Activated naive CD4-positive, alpha-beta T cell treated with anti-CD3 and anti-CD28 coated beads for 36 hours (primary cell): ENCODE measurements around the gene KCNIP2. TPM values are rescaled to one million over a fixed set of nuclear protein-coding genes. Genes with fewer than 3 reads are reported as not detected.
A peak's percentile ranks its signal among the peaks of the same experiment; 100 is the strongest.

Source experiments
- CTCF ChIA-PET: fragments of 350-600 bp; sonication (Branson Sonifier 250); formaldehyde crosslinking; loops from one replicate; lab custom pipeline; 2021; ENCODE audit warnings: antibody characterized with exemption; lab: Charles Lee
- DNase-seq: peaks from one replicate; pipeline ENCODE4 v3.0.0-alpha.2; 2020
- H3K27ac Mint-ChIP-seq: one replicate; pipeline ENCODE4 v1.8.0; 2021; ENCODE audit warnings: mild to moderate bottlenecking, mixed read lengths
- H3K27me3 Mint-ChIP-seq: one replicate; pipeline ENCODE4 v1.8.0; 2021; ENCODE audit warnings: low read depth, mixed read lengths
- H3K36me3 Mint-ChIP-seq: one replicate; pipeline ENCODE4 v1.8.0; 2021; ENCODE audit warnings: low read depth, mixed read lengths
- H3K4me1 Mint-ChIP-seq: one replicate; pipeline ENCODE4 v1.8.0; 2021; ENCODE audit warnings: low read depth, mixed read lengths
- H3K4me3 Mint-ChIP-seq: one replicate; pipeline ENCODE4 v1.8.0; 2021; ENCODE audit warnings: mild to moderate bottlenecking, moderate library complexity, mixed read lengths
- H3K9me3 Mint-ChIP-seq: one replicate; pipeline ENCODE4 v1.8.0; 2021; ENCODE audit warnings: mixed read lengths
- intact Hi-C: fragments of 100-400 bp; cut with micrococcal nuclease; formaldehyde crosslinking; loops from one replicate; pipeline ENCODE4 v1.15.1; 2023
- total RNA-seq, 2 experiments: library from RNA; stranded (reverse); gene quantifications; one replicate each; pipeline ENCODE4 v1.2.3, GENCODE V29; 2021

Gene KCNIP2
- total RNA-seq, result under 1 TPM; 0.69 to 0.79 TPM

DNA sequence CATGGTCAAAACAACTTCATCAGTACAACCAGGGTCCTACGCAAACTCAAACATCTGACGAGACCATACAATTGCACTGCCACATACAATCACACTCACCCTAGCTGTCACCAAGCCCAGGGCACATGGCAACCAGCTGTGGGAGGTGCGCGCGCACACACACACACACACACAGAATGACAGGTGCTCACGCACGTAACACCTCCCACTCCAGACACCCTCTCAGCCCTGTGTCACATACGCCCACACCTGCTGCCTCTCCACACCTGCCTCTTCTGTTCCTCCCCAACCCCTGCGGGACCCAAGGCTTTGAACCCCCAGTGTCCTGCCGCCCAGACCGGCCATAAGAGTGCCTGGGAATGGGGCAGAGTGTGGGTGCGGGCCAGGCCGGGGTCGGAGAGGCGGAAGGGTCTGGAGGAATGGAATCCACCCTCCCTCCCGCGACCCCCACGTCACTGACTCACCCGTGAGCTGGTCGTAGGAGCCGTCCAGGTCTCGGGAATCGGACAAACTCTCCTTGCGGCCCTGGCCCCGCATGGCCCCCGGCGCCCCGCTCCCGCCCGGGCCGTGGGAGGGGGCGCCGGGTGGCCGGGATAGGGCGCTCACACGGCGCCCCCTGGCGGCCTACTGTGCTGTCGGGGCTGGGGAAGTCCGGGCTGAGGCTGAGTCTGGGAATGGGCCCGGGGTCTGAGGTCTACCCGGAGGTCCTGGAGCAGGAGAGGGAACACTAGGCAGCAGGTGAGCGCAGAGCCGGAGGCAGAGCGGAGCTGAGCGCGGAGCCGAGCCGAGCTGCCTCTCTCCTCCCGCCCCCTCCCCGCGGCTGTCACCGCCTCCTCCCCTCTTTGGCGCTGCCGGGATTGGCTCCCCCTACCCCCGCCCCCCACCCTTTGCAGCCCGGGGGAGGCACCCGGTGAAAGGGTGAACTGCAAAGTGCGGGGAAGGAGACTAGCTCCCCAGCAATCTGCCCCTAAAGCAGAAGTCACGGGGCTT lies at the start of gene KCNIP2:
KCNIP2 (minus strand) TSS at position 769 of the 990 bp plus-strand sequence; CDS start at position 537, 232 bp downstream.
- H3K27ac Mint-ChIP-seq, result no peak within 1 kb of the TSS
- H3K27me3 Mint-ChIP-seq, result peaks cover 14% of the 10 kb centered on the region
- CTCF ChIA-PET, result interaction anchor here (0.5 to 5.5 kb wide), 10 partner anchors 22 to 230 kb away, joined by 3 to 97 read pairs (median 3); no protein-coding TSS in a partner anchor
- intact Hi-C loops, result loop anchor here (5.0 kb wide), 1 partner anchor 289 kb away; the partner anchor contains the start of gene PPRC1
- DNase-seq, result peak; percentile 72
- peaks cover 39% of the 10 kb centered on the region for H3K4me1 Mint-ChIP-seq
- peak within 1 kb of the TSS; percentile 72 for H3K4me3 Mint-ChIP-seq
- peaks cover 3% of the 10 kb centered on the region for H3K36me3 Mint-ChIP-seq
- H3K9me3 Mint-ChIP-seq, result no peaks in the 10 kb centered on the region

DNA sequence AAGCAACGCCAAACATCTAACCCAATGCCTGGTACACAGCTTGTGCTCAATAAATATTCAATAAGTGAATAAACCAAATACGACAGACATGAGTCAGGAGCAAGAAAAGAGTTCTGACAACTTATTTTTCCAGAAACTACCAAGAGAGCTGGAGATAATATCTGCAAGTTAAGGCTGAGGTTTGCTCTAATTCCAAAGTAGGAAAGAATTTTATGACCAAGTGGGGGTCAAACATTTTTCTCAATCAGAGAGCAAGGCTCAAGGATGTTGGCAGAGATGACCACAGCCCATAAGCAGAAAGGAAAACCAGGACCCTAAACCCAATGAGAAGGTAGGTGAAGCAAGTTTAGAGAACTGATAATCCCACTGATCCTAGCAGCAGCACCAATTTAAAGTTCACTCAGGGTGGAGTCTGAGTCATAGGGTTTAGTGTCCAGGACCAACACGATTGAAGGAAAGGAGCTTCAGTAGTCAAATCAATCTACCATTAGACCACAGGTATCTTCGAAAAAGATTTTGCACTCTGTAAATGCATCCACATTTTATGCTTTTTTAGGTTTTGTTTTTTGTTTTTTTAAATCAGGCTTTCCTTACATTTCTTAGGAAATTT lies 49.3 kb upstream of the KCNIP2 start:
- H3K36me3 Mint-ChIP-seq, result no peaks in the 10 kb centered on the region
- no peaks in the 10 kb centered on the region for H3K27me3 Mint-ChIP-seq
- no peak for DNase-seq
- no peak overlapping the region for H3K4me3 Mint-ChIP-seq
- CTCF ChIA-PET, result interaction anchor here (0.7 to 1.9 kb wide), 4 partner anchors 22 to 180 kb away, joined by 3 to 8 read pairs (median 4); no protein-coding TSS in a partner anchor
- intact Hi-C loops, result no loop called here
- no peak overlapping the region for H3K27ac Mint-ChIP-seq
- peaks cover 18% of the 10 kb centered on the region for H3K4me1 Mint-ChIP-seq
- no peaks in the 10 kb centered on the region for H3K9me3 Mint-ChIP-seq

DNA sequence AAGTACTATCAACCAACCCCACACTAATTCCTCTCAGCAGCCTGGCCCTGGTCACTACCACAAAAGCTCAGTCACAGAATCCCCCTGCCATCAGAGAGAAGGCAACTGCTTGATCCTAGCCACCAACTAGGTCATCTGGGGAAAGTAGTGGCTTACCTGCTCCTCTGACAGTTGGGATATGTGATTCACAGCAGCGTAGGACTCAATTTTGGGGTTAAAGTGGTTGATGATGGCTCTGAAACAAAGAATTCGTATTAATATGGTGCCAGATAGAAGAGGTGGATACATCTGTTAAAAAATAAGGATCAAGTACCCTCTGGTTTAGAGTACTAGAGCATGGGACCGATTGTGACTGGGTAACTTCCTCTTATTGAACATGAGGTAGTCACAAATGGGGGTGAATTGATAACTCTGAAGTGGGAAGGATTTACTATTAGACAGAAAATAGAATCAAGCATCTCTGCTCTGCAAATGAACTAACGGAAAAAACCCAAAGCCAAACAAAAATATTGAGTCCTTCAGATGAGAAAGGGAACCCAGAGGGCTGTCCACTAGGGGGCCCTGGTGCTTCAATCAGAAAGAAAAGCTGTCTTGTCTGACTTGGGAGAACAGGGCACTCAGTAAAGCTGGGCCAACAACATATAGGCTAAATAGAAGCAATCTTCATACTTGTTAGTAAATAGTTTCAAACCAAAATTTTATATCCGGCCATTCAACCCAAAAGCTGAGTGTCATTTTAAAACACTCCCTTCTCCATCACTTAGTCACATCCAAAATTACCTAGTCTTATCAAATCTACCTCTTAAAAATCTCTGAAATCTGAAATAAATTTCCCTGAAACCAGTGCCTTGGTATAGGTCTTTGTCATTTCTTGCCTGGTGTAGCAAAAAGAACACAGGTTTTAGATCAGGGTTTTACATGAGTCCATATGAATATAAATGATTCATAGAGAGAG lies 45.9 kb upstream of the KCNIP2 start:
- Mint-ChIP-seq H3K4me1 (peaks cover 5% of the 10 kb centered on the region), H3K27me3 (no peaks in the 10 kb centered on the region), H3K36me3 (no peaks in the 10 kb centered on the region), H3K9me3 (no peaks in the 10 kb centered on the region), H3K27ac (no peak overlapping the region), H3K4me3 (no peak overlapping the region)
- CTCF ChIA-PET, result interaction anchor here (0.7 to 5.4 kb wide), 23 partner anchors 9 to 286 kb away, joined by 3 to 57 read pairs (median 4); partner anchors contain the start of gene KCNIP2
- intact Hi-C loops, result loop anchor here (1.0 kb wide), 3 partner anchors 49 to 184 kb away; no protein-coding TSS in a partner anchor
- DNase-seq, result peak; percentile 90

DNA sequence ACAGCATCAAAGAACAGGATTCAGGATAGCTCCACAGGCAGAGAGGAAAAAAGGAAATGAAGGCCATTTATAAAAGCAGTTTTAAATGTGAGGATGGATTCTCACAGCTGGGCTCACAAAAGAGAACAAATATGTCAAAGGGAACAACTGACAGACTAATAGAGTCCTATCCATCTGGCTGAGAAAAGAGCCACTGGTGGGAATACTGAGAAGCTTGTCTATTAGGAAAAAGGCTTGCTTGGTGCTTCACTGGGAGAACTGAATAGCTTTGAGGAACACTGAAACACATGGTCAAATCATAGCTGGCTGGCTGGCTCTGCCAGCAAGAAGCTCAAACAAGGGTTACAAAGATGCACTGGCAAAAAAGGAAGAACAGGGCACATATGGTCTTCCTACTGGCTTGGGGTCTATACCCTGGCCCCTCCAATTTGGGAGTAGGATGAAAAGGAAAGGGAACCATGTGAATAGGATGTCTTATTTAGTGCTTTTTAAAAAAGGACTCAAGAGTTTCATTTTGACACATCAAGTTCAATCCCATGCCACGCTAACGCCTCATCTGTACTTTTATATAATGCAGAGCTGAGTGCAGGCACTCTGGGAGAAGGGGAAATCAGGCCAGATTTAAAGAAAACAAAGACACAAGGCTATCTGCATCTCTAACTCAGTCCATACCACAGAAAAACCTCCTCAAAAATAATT lies 44.8 kb upstream of the KCNIP2 start:
- intact Hi-C loops, result no loop called here
- CTCF ChIA-PET, result interaction anchor here (0.7 to 5.4 kb wide), 18 partner anchors 9 to 285 kb away, joined by 3 to 57 read pairs (median 4); no protein-coding TSS in a partner anchor
- Mint-ChIP-seq H3K4me3 (no peak overlapping the region), H3K9me3 (no peaks in the 10 kb centered on the region), H3K36me3 (no peaks in the 10 kb centered on the region), H3K27ac (no peak overlapping the region), H3K4me1 (peaks cover 5% of the 10 kb centered on the region), H3K27me3 (no peaks in the 10 kb centered on the region)
- DNase-seq, result no peak

DNA sequence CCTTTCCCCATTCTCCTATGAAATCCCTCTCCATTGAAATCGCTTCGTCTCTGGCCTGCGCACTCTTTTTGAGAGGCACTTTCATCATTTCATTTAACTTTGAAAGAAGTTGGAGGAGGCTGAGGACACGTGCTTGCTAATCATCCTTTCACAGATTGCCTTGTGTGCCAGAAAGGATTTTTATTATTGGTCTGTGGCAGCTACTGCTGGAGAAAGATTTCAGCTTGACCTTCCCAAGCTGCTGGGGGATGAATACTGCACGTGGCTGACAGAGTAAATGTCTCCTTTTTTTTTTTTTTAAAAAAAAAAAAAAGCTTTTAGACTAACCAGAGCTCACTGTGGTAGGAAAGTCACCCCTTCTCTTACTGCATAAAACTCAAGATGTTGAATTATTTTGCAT lies 44.2 kb upstream of the KCNIP2 start:
- H3K4me3 Mint-ChIP-seq, result no peak overlapping the region
- H3K36me3 Mint-ChIP-seq, result no peaks in the 10 kb centered on the region
- H3K4me1 Mint-ChIP-seq, result peaks cover 5% of the 10 kb centered on the region
- H3K9me3 Mint-ChIP-seq, result no peaks in the 10 kb centered on the region
- H3K27me3 Mint-ChIP-seq, result no peaks in the 10 kb centered on the region
- H3K27ac Mint-ChIP-seq, result no peak overlapping the region
- CTCF ChIA-PET, result interaction anchor here (0.6 to 5.4 kb wide), 10 partner anchors 9 to 188 kb away, joined by 3 to 57 read pairs (median 4); no protein-coding TSS in a partner anchor
- intact Hi-C loops, result no loop called here
- DNase-seq, result no peak

DNA sequence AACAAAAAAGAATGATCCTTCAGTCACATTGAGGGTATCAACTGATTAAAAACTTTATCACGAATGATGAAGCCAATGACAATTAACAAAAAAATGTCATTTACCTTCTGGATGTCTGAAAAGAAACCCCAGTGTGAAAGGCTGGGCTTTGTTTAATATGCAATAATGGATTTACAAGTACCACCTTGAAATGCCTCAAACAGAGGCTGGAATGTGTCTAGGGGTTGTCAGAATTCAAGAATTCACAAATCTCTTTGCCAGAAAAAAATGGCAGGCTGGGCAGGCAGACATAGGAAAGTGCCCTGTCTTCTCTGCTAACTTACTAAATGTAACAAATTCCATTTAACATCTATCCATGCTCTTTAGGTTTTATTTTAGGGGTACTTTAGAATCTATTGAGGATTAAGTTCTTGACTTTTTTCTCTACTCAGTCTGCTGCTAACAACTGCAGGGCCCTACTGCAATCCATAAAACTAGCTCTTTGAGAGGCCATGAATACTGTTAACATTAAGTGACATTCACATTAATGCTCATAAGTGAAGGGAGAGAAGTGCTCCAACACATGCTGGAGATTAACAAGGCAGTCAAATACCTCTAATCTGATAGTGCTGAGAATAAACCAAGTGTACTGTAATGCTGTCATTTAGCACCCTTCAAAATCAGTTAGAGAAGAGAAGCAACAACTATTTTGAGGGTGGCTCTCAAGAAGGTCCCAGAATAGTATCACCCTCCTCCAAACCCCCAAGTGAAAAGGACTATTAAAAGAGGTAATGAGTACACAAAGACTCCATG lies 43.1 kb upstream of the KCNIP2 start:
- no peaks in the 10 kb centered on the region for H3K9me3 Mint-ChIP-seq
- no peak overlapping the region for H3K4me3 Mint-ChIP-seq
- H3K4me1 Mint-ChIP-seq, result peaks cover 5% of the 10 kb centered on the region
- H3K27ac Mint-ChIP-seq, result no peak overlapping the region
- DNase-seq, result no peak
- intact Hi-C loops, result no loop called here
- no peaks in the 10 kb centered on the region for H3K36me3 Mint-ChIP-seq
- CTCF ChIA-PET, result interaction anchor here (2.9 to 5.4 kb wide), 3 partner anchors 46 to 186 kb away, joined by 16 to 57 read pairs (median 25); no protein-coding TSS in a partner anchor
- H3K27me3 Mint-ChIP-seq, result no peaks in the 10 kb centered on the region

DNA sequence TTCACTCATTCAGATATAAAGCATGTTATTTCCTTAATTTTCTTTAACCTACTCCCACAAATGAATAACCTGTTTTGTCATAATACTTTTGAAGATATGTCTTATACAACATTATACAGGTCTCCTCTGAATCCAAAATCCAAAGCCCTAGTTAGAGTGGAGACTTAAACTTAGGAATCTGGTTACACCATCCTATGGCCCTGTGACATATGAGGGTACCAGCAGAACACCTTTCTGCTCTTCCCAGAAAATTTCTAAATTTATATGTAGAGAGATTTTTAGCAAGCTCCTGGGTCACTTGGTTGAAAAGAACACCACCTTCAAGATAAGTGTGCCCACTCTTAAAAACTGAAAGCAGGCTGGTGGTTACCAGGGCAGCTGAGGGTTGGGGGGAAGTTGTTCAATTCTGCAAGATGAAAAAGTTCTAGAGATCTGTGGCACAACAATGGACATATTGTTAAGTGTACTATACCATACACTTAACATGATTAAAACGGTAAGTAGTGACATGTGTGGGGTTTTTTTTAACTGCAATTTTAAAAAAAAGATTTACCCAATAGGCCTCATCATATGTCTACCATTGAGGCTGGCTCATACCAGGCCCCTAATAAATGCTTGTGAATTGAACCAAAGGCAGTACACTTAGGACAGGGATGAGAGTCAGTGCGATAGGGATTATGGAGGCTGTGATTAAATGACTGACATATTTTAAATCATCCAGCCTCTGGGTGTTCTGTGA lies 37.6 kb upstream of the KCNIP2 start:
- no peak for DNase-seq
- H3K27ac Mint-ChIP-seq, result no peak overlapping the region
- intact Hi-C loops, result no loop called here
- no peaks in the 10 kb centered on the region for H3K9me3 Mint-ChIP-seq
- peaks cover 4% of the 10 kb centered on the region for H3K4me1 Mint-ChIP-seq
- H3K4me3 Mint-ChIP-seq, result no peak overlapping the region
- H3K27me3 Mint-ChIP-seq, result no peaks in the 10 kb centered on the region
- H3K36me3 Mint-ChIP-seq, result no peaks in the 10 kb centered on the region
- CTCF ChIA-PET, result interaction anchor here (0.6 to 2.6 kb wide), 4 partner anchors 9 to 198 kb away, joined by 3 to 7 read pairs (median 4); no protein-coding TSS in a partner anchor

DNA sequence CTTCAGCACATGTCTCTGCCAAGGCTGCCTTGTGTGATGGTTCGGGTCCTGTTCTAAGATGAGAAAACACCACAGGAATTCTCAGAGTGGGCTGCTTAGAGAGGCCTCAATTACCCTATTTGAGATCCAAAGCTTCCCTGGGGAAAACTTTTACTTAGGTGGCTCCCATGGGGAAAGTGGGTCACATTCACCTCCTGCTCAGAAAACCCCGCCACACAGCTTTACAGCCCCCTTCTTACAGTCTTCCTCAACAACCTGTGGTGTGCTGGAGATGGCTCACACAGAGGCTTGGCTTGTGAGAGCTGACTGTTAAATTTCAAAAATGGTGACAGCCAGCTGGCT lies 36.6 kb upstream of the KCNIP2 start:
- Mint-ChIP-seq H3K9me3 (no peaks in the 10 kb centered on the region), H3K27me3 (no peaks in the 10 kb centered on the region), H3K27ac (no peak overlapping the region), H3K4me1 (peaks cover 6% of the 10 kb centered on the region), H3K4me3 (no peak overlapping the region), H3K36me3 (no peaks in the 10 kb centered on the region)
- intact Hi-C loops, result no loop called here
- CTCF ChIA-PET, result interaction anchor here (0.6 to 2.6 kb wide), 4 partner anchors 10 to 199 kb away, joined by 3 to 7 read pairs (median 4); no protein-coding TSS in a partner anchor
- DNase-seq, result no peak

DNA sequence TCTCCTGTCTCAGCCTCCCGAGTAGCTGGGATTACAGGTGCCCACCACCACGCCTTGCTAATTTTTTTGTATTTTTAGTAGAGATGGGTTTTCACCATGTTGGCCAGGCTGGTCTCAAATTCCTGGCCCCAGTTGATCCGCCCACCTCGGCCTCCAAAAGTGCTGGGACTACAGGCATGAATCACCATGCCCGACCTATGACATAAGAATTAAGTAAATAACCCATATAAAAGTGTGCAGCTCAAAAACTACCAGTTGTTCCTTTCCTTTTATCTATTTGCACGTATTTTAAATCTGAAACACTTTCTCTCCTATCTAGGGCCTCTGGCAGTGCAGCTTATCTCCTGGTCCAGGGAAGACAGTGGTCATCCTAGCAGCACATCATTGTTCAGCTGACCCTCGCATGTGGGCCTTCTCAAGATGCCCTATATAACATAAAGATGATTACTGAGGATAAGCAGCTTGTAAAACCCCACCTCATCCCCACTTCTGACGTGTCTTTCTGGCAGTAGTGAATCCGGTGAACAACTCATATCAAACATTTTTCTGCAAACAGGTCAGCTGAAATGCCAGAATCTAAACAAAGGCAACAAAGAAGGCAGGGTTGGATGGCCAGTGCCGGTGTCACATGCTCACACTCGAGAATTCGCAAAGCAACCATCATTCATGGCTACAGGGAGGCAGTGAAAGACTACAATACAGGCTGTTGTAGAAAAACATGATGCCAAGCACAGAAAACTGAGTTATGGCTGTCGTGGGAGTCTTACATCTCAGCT lies 36.0 kb upstream of the KCNIP2 start:
- Mint-ChIP-seq H3K9me3 (no peaks in the 10 kb centered on the region), H3K4me1 (peaks cover 7% of the 10 kb centered on the region), H3K27me3 (no peaks in the 10 kb centered on the region), H3K4me3 (no peak overlapping the region), H3K27ac (no peak overlapping the region), H3K36me3 (no peaks in the 10 kb centered on the region)
- no peak for DNase-seq
- CTCF ChIA-PET, result interaction anchor here (1.4 to 2.6 kb wide), 3 partner anchors 9 to 130 kb away, joined by 3 to 7 read pairs (median 4); no protein-coding TSS in a partner anchor
- intact Hi-C loops, result no loop called here
